C4-2B (cell line): Measurements from ENCODE around the gene FBXL4.

Experiments
- ZFX ChIP-seq: fragments of 450-650 bp; IDR thresholded peaks from 2 replicates; pipeline ENCODE4 v1.6.1; 2017
- TF ChIP-seq, protein P1 (sequence below): fragments of 450-650 bp; conservative IDR thresholded peaks from 2 replicates; pipeline ENCODE4 v1.5.1; 2017; ENCODE audit warnings: mild to moderate bottlenecking

DNA sequence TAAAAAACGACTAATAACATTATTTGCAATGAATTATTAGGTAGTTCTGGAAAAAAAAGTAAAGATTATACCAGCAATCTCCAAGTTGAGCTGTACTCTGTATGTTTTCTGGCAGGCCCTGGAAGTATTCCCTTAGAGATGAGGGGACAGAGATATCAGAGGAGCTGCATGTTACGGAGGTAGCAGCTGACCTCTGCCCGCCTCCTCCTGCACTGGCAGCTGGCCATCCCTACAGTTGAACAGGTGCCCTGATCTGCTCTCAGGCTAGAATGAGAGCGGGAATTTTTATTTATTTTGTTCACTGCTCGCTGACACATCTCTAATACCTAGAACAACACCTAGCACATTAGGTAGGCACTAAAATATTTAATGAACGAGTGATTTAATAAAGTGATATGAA lies 23.1 kb downstream of the FBXL4 start:
- TF ChIP-seq, protein P1, sequence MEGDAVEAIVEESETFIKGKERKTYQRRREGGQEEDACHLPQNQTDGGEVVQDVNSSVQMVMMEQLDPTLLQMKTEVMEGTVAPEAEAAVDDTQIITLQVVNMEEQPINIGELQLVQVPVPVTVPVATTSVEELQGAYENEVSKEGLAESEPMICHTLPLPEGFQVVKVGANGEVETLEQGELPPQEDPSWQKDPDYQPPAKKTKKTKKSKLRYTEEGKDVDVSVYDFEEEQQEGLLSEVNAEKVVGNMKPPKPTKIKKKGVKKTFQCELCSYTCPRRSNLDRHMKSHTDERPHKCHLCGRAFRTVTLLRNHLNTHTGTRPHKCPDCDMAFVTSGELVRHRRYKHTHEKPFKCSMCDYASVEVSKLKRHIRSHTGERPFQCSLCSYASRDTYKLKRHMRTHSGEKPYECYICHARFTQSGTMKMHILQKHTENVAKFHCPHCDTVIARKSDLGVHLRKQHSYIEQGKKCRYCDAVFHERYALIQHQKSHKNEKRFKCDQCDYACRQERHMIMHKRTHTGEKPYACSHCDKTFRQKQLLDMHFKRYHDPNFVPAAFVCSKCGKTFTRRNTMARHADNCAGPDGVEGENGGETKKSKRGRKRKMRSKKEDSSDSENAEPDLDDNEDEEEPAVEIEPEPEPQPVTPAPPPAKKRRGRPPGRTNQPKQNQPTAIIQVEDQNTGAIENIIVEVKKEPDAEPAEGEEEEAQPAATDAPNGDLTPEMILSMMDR = no peak
- no peak for TF ChIP-seq ZFX
